NT2/D1 (cell line): Measurements from ENCODE around the gene CNBD2.
"Not testable (repeated sequence)": the region's sequence is repeated elsewhere in the genome, so short reads cannot be mapped to it uniquely, and the experiment has no call there.

Source experiments
- DNase-seq: peaks from one replicate; pipeline ENCODE4 v3.0.0-alpha.2; 2011; ENCODE audit warnings: low read depth, low spot score
- H3K27me3 ChIP-seq: 2 replicates; pipeline ENCODE4 v1.6.0; 2011; ENCODE audit warnings: mild to moderate bottlenecking; ENCODE audit not compliant: insufficient read length, insufficient read depth
- H3K36me3 ChIP-seq: 2 replicates; pipeline ENCODE4 v1.6.1; 2011; ENCODE audit warnings: mild to moderate bottlenecking, low read length, mixed read lengths; ENCODE audit not compliant: insufficient read depth, insufficient read length
- H3K4me1 ChIP-seq: 2 replicates; pipeline ENCODE4 v1.5.1; 2011; ENCODE audit not compliant: insufficient read depth, insufficient read length
- H3K4me3 ChIP-seq: 2 replicates; pipeline ENCODE4 v1.5.1; 2011; ENCODE audit warnings: low read depth; ENCODE audit not compliant: insufficient read length
- H3K9ac ChIP-seq: 2 replicates; pipeline ENCODE4 v1.6.0; 2011; ENCODE audit warnings: low read depth; ENCODE audit not compliant: insufficient read length
- H3K9me3 ChIP-seq: 2 replicates; pipeline ENCODE4 v1.5.1; 2011; ENCODE audit warnings: mild to moderate bottlenecking, low read length; ENCODE audit not compliant: insufficient read depth
- SUZ12 ChIP-seq: IDR thresholded peaks from 2 replicates; pipeline ENCODE4 v1.6.1; 2011; ENCODE audit not compliant: insufficient read length, insufficient read depth; ENCODE audit errors: extremely low read depth
- YY1 ChIP-seq: IDR thresholded peaks from 2 replicates; pipeline ENCODE4 v1.6.1; 2011; ENCODE audit not compliant: insufficient read length, insufficient read depth
- ZNF274 ChIP-seq: IDR thresholded peaks from 2 replicates; pipeline ENCODE4 v1.6.1; 2011; ENCODE audit warnings: mild to moderate bottlenecking, low read depth, low read length

CNBD2 gene

DNA sequence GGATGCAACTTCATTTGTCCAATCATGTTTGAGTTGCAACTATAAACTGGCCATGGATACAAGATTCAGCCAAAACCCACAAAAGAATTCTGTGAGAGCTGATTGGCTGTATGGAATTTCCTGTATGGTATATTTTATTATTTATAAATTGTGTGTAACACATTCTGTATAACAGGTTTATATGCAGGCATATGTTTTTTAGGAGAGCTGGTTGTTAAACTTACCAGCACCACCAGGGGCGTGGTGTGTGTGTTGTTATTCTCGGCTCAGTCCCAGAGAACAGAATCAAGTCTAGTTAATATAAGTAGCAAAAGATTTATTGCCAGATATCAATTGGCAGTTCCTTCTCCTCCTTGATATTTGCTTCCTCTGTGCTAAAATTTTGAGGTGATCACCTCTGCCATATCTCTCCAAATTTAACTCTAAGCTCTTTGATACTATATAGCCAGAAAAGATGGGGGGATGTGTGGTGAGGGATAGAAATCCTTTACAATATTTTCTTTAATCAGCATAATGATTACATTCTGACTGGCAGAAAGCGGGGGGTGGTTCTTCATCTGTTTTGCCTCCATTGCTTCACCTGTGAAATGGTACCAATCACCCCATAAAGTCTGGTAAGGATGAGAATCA is 22.9 kb downstream of the CNBD2 start:
- Histone ChIP-seq H3K27me3 (no peaks in the 10 kb centered on the region), H3K36me3 (no peaks in the 10 kb centered on the region), H3K4me1 (no peaks in the 10 kb centered on the region), H3K9me3 (no peaks in the 10 kb centered on the region), H3K9ac (no peak overlapping the region), H3K4me3 (no peak overlapping the region)
- no peak for DNase-seq
- no peak for TF ChIP-seq ZNF274
- no peak for TF ChIP-seq SUZ12
- TF ChIP-seq YY1: no peak

DNA sequence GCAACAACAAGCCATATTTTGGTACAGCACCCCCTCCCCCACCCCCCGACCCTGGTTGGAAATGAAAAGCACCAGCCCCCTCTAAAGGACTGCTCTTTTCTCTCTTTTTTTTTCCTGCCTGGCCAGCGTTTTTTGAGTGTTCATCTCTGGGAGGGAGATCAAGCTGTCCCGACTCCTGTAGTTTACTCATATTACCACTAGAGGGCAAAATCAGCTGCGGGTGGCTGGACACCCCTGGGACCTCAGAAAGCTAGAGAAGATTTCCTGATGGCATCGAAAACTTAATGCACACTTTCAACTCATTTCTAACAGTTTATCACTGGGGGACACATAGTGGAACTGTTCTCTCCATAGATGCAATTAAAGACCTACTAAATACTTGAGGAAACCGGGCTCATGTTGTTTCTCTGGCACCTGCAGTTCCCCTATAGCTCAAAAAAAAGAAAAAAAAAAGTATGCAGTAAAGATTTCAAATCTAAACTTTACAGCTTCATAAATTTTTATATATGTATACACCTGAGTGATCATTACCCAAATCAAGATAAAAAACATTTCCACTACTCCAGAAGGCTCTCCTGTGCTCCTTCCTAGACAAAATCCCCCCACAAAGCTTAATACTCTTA is 24.4 kb downstream of the CNBD2 start:
- TF ChIP-seq YY1 (no peak), SUZ12 (no peak), ZNF274 (no peak)
- no peaks in the 10 kb centered on the region for H3K4me1 ChIP-seq
- no peaks in the 10 kb centered on the region for H3K9me3 ChIP-seq
- no peaks in the 10 kb centered on the region for H3K36me3 ChIP-seq
- no peaks in the 10 kb centered on the region for H3K27me3 ChIP-seq
- DNase-seq: no peak
- H3K9ac ChIP-seq: no peak overlapping the region
- H3K4me3 ChIP-seq: no peak overlapping the region

GRCh38 chr20:35994994-35995453 is 26.6 kb downstream of the CNBD2 start:
- Histone ChIP-seq H3K4me1 (no peaks in the 10 kb centered on the region), H3K9me3 (0 out of 2 replicates have a peak, but pooled peaks cover 2% of the 10 kb centered on the region), H3K27me3 (no peaks in the 10 kb centered on the region), H3K4me3 (no peak overlapping the region), H3K9ac (no peak overlapping the region), H3K36me3 (no peaks in the 10 kb centered on the region)
- peak; percentile 81 for DNase-seq
- no peak for TF ChIP-seq ZNF274
- no peak for TF ChIP-seq YY1
- TF ChIP-seq SUZ12: no peak

DNA sequence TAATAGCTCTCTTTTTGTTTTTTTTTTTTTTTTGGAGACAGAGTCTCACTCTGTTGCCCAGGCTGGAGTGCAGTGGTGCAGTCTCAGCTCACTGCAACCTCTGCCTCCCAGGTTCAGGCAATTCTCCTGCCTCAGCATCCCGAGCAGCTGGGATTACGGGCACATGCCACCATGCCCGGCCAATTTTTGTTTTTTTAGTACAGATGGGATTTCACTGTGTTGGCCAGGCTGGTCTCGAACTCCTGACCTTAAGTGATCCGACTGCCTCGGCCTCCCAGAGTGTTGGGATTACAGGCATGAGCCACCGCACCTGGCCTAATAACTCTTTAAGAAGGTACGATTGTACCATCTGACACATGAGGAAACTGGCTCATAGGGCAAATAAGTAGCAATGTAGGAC is 28.1 kb downstream of the CNBD2 start:
- H3K27me3 ChIP-seq, H3K9me3 ChIP-seq, H3K4me1 ChIP-seq, DNase-seq, H3K36me3 ChIP-seq, H3K4me3 ChIP-seq, H3K9ac ChIP-seq: not testable (repeated sequence)

DNA sequence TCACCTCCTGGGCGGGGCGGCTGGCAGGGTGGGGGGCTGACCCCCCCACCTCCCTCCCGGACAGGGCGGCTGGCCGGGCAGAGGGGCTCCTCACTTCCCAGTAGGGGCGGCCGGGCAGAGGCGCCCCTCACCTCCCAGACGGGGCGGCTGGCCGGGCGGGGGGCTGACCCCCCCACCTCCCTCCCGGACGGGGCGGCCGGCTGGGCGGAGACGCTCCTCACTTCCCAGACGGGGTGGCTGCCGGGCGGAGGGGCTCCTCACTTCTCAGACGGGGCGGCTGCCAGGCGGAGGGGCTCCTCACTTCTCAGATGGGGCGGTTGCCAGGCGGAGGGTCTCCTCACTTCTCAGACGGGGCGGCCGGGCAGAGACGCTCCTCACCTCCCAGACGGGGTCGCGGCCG is 32.9 kb downstream of the CNBD2 start:
- H3K9ac ChIP-seq, DNase-seq, H3K4me1 ChIP-seq, H3K27me3 ChIP-seq, H3K4me3 ChIP-seq, H3K36me3 ChIP-seq: not testable (repeated sequence)
- peaks cover 33% of the 10 kb centered on the region for H3K9me3 ChIP-seq

- no peak for DNase-seq
- H3K36me3 ChIP-seq: no peaks in the 10 kb centered on the region
- no peak overlapping the region for H3K4me3 ChIP-seq
- no peak overlapping the region for H3K9ac ChIP-seq
- H3K9me3 ChIP-seq: peaks cover 33% of the 10 kb centered on the region
- TF ChIP-seq ZNF274 (no peak), YY1 (no peak), SUZ12 (no peak)
- H3K4me1 ChIP-seq: no peaks in the 10 kb centered on the region
- no peaks in the 10 kb centered on the region for H3K27me3 ChIP-seq
Observed at GRCh38 chr20:36002855-36003254, 34.5 kb downstream of the CNBD2 start.

DNA sequence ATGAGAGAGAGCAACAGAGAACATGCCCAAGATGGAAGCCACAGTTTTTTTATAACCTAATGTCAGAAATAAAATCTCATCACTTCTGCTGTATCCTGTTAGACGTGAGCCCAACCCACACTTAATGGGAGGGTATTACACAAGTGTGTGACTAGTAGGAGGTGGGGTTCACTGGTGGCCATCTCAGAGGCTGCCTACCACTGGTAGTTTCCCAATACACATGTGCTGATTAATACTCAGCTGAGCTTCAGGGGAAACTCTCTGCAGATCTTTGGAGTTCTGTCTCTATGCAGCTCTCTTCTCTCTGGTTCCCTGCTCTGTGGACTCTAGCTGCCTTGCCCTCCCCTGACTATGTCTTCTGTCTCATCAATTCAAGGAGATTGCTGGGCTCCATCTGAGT is 35.7 kb downstream of the CNBD2 start:
- no peak for DNase-seq
- no peak overlapping the region for H3K4me3 ChIP-seq
- no peak overlapping the region for H3K9ac ChIP-seq
- no peaks in the 10 kb centered on the region for H3K27me3 ChIP-seq
- no peak for TF ChIP-seq SUZ12
- TF ChIP-seq ZNF274: no peak
- TF ChIP-seq YY1: no peak
- no peaks in the 10 kb centered on the region for H3K36me3 ChIP-seq
- H3K9me3 ChIP-seq: peaks cover 33% of the 10 kb centered on the region
- no peaks in the 10 kb centered on the region for H3K4me1 ChIP-seq
